HFFc6 (cell line): ENCODE data around the gene NOS2. TPM values are rescaled to one million over a fixed set of nuclear protein-coding genes. Genes with fewer than 3 reads are reported as not detected.
"Not testable (repeated sequence)": the region's sequence is repeated elsewhere in the genome, so short reads cannot be mapped to it uniquely, and the experiment has no call there.

Experiments
- DNase-seq: peaks from one replicate; pipeline ENCODE4 v3.0.0-alpha.2; 2018
- H3K27ac Mint-ChIP-seq: 2 replicates; pipeline ENCODE4 v1.8.0; 2020; ENCODE audit warnings: mild to moderate bottlenecking, mixed read lengths
- H3K27me3 Mint-ChIP-seq: 2 replicates; pipeline ENCODE4 v1.8.0; 2021; ENCODE audit warnings: mild to moderate bottlenecking, moderate library complexity, mixed read lengths; ENCODE audit not compliant: insufficient read depth
- H3K36me3 Mint-ChIP-seq: 2 replicates; pipeline ENCODE4 v1.8.0; 2021; ENCODE audit warnings: low read depth, mixed read lengths
- H3K4me1 Mint-ChIP-seq: 2 replicates; pipeline ENCODE4 v1.8.0; 2020; ENCODE audit warnings: low read depth, mixed read lengths
- H3K4me3 Mint-ChIP-seq: 2 replicates; pipeline ENCODE4 v1.8.0; 2020; ENCODE audit warnings: mild to moderate bottlenecking, moderate library complexity, mixed read lengths
- H3K9me3 Mint-ChIP-seq: 2 replicates; pipeline ENCODE4 v1.8.0; 2020; ENCODE audit warnings: mild to moderate bottlenecking, mixed read lengths
- CTCF ChIP-seq: fragments of 200-600 bp; sonication (generic); IDR thresholded peaks from 2 replicates; pipeline ENCODE4 v1.5.0; 2021; ENCODE audit warnings: antibody characterized with exemption, mild to moderate bottlenecking
- long read RNA-seq: library from polyadenylated mRNA; unstranded; transcript quantifications from one replicate; pipeline ENCODE4 v2.0.0, GENCODE V29; 2019
- total RNA-seq, 6 experiments: library from RNA; stranded (reverse); fragmentation: NEBNext Ultra II Directional; extraction: Animal tissue kit (Norgen Biotek cat#: 25700); gene quantifications; 2 replicates in 1 of 6; 3 replicates in 5 of 6; pipeline ENCODE4 v1.2.3, GENCODE V29; 2021

NOS2 gene
- total RNA-seq, result not detected
- long read RNA-seq, result 0 reads

GRCh38 chr17:27800522-27800921, at the start of gene NOS2:
NOS2 (minus strand) TSS chr17:27800529; CDS start chr17:27798809, 1,720 bp downstream.
- no peak within 1 kb of the TSS for H3K27ac Mint-ChIP-seq
- no peak within 1 kb of the TSS for H3K4me3 Mint-ChIP-seq
- H3K9me3 Mint-ChIP-seq, result no peaks in the 10 kb centered on the region
- no peak for DNase-seq
- no peak for TF ChIP-seq CTCF
- H3K4me1 Mint-ChIP-seq, result peaks cover 4% of the 10 kb centered on the region
- no peaks in the 10 kb centered on the region for H3K36me3 Mint-ChIP-seq
- peaks cover 36% of the 10 kb centered on the region for H3K27me3 Mint-ChIP-seq

GRCh38 chr17:27849474-27850185, 49.3 kb upstream of the NOS2 start:
- Mint-ChIP-seq H3K27me3 (peaks cover 27% of the 10 kb centered on the region), H3K9me3 (no peaks in the 10 kb centered on the region; the same call in 1 of the 2 replicates), H3K36me3 (no peaks in the 10 kb centered on the region), H3K4me1 (no peaks in the 10 kb centered on the region), H3K27ac (no peak overlapping the region), H3K4me3 (no peak overlapping the region)
- no peak for TF ChIP-seq CTCF
- no peak for DNase-seq

- no peak for DNase-seq
- TF ChIP-seq CTCF, result no peak
- Mint-ChIP-seq H3K27me3 (peaks cover 21% of the 10 kb centered on the region), H3K9me3 (no peaks in the 10 kb centered on the region; the same call in 1 of the 2 replicates), H3K27ac (no peak overlapping the region), H3K4me1 (no peaks in the 10 kb centered on the region), H3K4me3 (no peak overlapping the region), H3K36me3 (no peaks in the 10 kb centered on the region)
Measured at GRCh38 chr17:27848931-27849330, 48.6 kb upstream of the NOS2 start.

GRCh38 chr17:27846808-27847307, 46.5 kb upstream of the NOS2 start:
- H3K27me3 Mint-ChIP-seq, result peaks cover 19% of the 10 kb centered on the region
- DNase-seq, H3K36me3 Mint-ChIP-seq, H3K4me1 Mint-ChIP-seq, H3K27ac Mint-ChIP-seq, H3K4me3 Mint-ChIP-seq, H3K9me3 Mint-ChIP-seq: not testable (repeated sequence)

GRCh38 chr17:27846042-27846655, 45.8 kb upstream of the NOS2 start:
- no peak for TF ChIP-seq CTCF
- H3K4me1 Mint-ChIP-seq, result no peaks in the 10 kb centered on the region
- H3K4me3 Mint-ChIP-seq, result no peak overlapping the region
- H3K36me3 Mint-ChIP-seq, result no peaks in the 10 kb centered on the region
- H3K9me3 Mint-ChIP-seq, result no peaks in the 10 kb centered on the region; the same call in 1 of the 2 replicates
- H3K27me3 Mint-ChIP-seq, result peaks cover 15% of the 10 kb centered on the region
- no peak for DNase-seq
- no peak overlapping the region for H3K27ac Mint-ChIP-seq
